Transverse colon (tissue), 4 donors: ENCODE data around the gene MTHFSD.

Experiments used
- EP300 ChIP-seq: sonication (generic); formaldehyde crosslinking; IDR thresholded peaks from one replicate; pipeline ENCODE4 v1.6.1; 2017; ENCODE audit warnings: antibody characterized with exemption, low read depth
- POLR2A ChIP-seq: fragments of 450-650 bp; IDR thresholded peaks from one replicate; pipeline ENCODE4 v1.6.1; 2016; ENCODE audit warnings: antibody characterized with exemption, mild to moderate bottlenecking, moderate library complexity
- POLR2AphosphoS5 ChIP-seq, 3 donors: sonication (generic); formaldehyde crosslinking; IDR thresholded peaks; one replicate each; pipeline ENCODE4 v1.6.1; 2016; ENCODE audit warnings: antibody characterized with exemption in 3 of 3
- TF ChIP-seq, protein P1 (sequence below), 5 experiments: fragments of 200-600 bp in 3 of 5; fragments of 450-650 bp in 2 of 5; sonication (generic) in 3 of 5; IDR thresholded peaks; 1 replicate in 2 of 5; 2 replicates in 3 of 5; pipeline ENCODE4 v1.5.1; 2016 to 2017; ENCODE audit warnings: antibody characterized with exemption in 5 of 5, inconsistent platforms in 3 of 5, mild to moderate bottlenecking in 2 of 5, moderate library complexity in 1 of 5

GRCh38 chr16:86533076-86533475 is 22.0 kb downstream of the MTHFSD start:
- TF ChIP-seq, protein P1, sequence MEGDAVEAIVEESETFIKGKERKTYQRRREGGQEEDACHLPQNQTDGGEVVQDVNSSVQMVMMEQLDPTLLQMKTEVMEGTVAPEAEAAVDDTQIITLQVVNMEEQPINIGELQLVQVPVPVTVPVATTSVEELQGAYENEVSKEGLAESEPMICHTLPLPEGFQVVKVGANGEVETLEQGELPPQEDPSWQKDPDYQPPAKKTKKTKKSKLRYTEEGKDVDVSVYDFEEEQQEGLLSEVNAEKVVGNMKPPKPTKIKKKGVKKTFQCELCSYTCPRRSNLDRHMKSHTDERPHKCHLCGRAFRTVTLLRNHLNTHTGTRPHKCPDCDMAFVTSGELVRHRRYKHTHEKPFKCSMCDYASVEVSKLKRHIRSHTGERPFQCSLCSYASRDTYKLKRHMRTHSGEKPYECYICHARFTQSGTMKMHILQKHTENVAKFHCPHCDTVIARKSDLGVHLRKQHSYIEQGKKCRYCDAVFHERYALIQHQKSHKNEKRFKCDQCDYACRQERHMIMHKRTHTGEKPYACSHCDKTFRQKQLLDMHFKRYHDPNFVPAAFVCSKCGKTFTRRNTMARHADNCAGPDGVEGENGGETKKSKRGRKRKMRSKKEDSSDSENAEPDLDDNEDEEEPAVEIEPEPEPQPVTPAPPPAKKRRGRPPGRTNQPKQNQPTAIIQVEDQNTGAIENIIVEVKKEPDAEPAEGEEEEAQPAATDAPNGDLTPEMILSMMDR (IDR thresholded peaks at IDR 0.05), result no peak
- no peak for TF ChIP-seq POLR2A
- no peak for TF ChIP-seq POLR2AphosphoS5 (IDR thresholded peaks at IDR 0.05)
- TF ChIP-seq EP300, result no peak
